Gastrocnemius medialis (tissue), 4 donors: ENCODE results near the gene CMTR2. TPM values are rescaled to one million over a fixed set of nuclear protein-coding genes. Genes with fewer than 3 reads are reported as not detected.

Experiments used
- ATAC-seq, 2 donors: fragments of 150-250 bp; one replicate each; pipeline ENCODE4 v1.9.1; 2016
- DNase-seq, 2 donors: peaks; one replicate each; pipeline ENCODE4 v3.0.0-alpha.2; 2019
- H3K27ac ChIP-seq, 4 donors: fragments of 200-600 bp; sonication (generic); 1 replicate in 1 of 4; 2 replicates in 3 of 4; pipeline ENCODE4 v1.5.1; 2016 to 2018; ENCODE audit warnings: mild to moderate bottlenecking in 2 of 4, moderate library complexity in 1 of 4
- H3K27me3 ChIP-seq, 3 donors: fragments of 200-600 bp; sonication (generic) in 2 of 3; 1 replicate in 1 of 3; 2 replicates in 2 of 3; pipeline versions ENCODE4 v1.5.1 to v1.6.0; 2016 to 2019; ENCODE audit warnings: mild to moderate bottlenecking in 1 of 3, moderate library complexity in 1 of 3
- H3K36me3 ChIP-seq, 2 donors: fragments of 200-600 bp; sonication (generic) in 1 of 2; one replicate each; pipeline ENCODE4 v1.5.1; 2017 to 2018
- H3K4me1 ChIP-seq, 2 donors: fragments of 200-600 bp; sonication (generic) in 1 of 2; one replicate each; pipeline ENCODE4 v1.5.1; 2016 to 2017; ENCODE audit warnings: mild to moderate bottlenecking in 2 of 2
- H3K4me3 ChIP-seq, 4 donors: fragments of 200-600 bp; sonication (generic) in 3 of 4; 1 replicate in 1 of 4; 2 replicates in 3 of 4; pipeline ENCODE4 v1.5.1; 2016 to 2019; ENCODE audit warnings: mild to moderate bottlenecking in 2 of 4
- H3K9me3 ChIP-seq, 3 donors: fragments of 200-600 bp; sonication (generic) in 2 of 3; 1 replicate in 1 of 3; 2 replicates in 2 of 3; pipeline ENCODE4 v1.5.1; 2016 to 2019
- POLR2A ChIP-seq, 2 donors: fragments of 450-650 bp; IDR thresholded peaks; one replicate each; pipeline ENCODE4 v1.6.1; 2017; ENCODE audit warnings: antibody characterized with exemption in 2 of 2, mild to moderate bottlenecking in 2 of 2, moderate library complexity in 2 of 2
- in situ Hi-C, 4 donors: fragments of 200-750 bp; cut with MboI; loops; one replicate each; pipeline versions ENCODE4 v1.15.0 to v1.8.0; 2017; ENCODE audit warnings: low sequenced_read_pairs in 4 of 4
- intact Hi-C: fragments of 100-400 bp; cut with DNase I; formaldehyde crosslinking; loops from one replicate; pipeline ENCODE4 v1.15.1; 2023; ENCODE audit warnings: low total_unique reads
- total RNA-seq, 4 donors: library from RNA; depleted of rRNA; stranded (reverse); fragments of >200 nt; gene quantifications; one replicate each; pipeline versions ENCODE4 v1.1.0 to v1.2.3, GENCODE V29; 2016
- TF ChIP-seq, protein P1 (sequence below), 5 experiments: fragments of 450-650 bp in 3 of 5; fragments of 200-600 bp in 2 of 5; sonication (generic) in 2 of 5; IDR thresholded peaks in 4 of 5; conservative IDR thresholded peaks in 1 of 5; 1 replicate in 4 of 5; 2 replicates in 1 of 5; pipeline ENCODE4 v1.5.1; 2016 to 2019; ENCODE audit warnings: antibody characterized with exemption in 5 of 5, mild to moderate bottlenecking in 3 of 5, moderate library complexity in 3 of 5

CMTR2 gene
- total RNA-seq, 4 donors from 2014 or later, result 11.2 to 18.0 (median 12.3) TPM

- intact Hi-C loops (loop anchor here (5.0 to 10.0 kb wide), 2 partner anchors 174 to 197 kb away; partner anchors contain the start of genes ZNF19 and ZNF23), in situ Hi-C loops (no loop called here)
- Histone ChIP-seq H3K4me3 (peak overlapping the region in 1 of 4 donors; percentile 84), H3K27me3 (no peaks in the 10 kb centered on the region), H3K27ac (peak overlapping the region in 2 of 4 donors; percentile 87 to 95), H3K4me1 (peaks cover 15 to 19% of the 10 kb centered on the region in 2 donors), H3K36me3 (peaks cover 0 to 32% of the 10 kb centered on the region in 2 donors), H3K9me3 (no peaks in the 10 kb centered on the region)
- TF ChIP-seq, protein P1, sequence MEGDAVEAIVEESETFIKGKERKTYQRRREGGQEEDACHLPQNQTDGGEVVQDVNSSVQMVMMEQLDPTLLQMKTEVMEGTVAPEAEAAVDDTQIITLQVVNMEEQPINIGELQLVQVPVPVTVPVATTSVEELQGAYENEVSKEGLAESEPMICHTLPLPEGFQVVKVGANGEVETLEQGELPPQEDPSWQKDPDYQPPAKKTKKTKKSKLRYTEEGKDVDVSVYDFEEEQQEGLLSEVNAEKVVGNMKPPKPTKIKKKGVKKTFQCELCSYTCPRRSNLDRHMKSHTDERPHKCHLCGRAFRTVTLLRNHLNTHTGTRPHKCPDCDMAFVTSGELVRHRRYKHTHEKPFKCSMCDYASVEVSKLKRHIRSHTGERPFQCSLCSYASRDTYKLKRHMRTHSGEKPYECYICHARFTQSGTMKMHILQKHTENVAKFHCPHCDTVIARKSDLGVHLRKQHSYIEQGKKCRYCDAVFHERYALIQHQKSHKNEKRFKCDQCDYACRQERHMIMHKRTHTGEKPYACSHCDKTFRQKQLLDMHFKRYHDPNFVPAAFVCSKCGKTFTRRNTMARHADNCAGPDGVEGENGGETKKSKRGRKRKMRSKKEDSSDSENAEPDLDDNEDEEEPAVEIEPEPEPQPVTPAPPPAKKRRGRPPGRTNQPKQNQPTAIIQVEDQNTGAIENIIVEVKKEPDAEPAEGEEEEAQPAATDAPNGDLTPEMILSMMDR (IDR thresholded peaks at IDR 0.05 in 4 of 5, conservative IDR thresholded peaks at IDR 0.05 in 1 of 5), result no peak
- TF ChIP-seq POLR2A (IDR thresholded peaks at IDR 0.05), result no peak
- DNase-seq, result no peak
- ATAC-seq, result no peak
These were observed 1.3 kb downstream of the CMTR2 start for GRCh38 chr16:71287911-71288310.

GRCh38 chr16:71287454-71287853 lies 1.7 kb downstream of the CMTR2 start:
- no peak for DNase-seq
- Histone ChIP-seq H3K27ac (no peak overlapping the region), H3K27me3 (no peaks in the 10 kb centered on the region), H3K9me3 (no peaks in the 10 kb centered on the region), H3K4me1 (peaks cover 15 to 19% of the 10 kb centered on the region in 2 donors), H3K4me3 (no peak overlapping the region), H3K36me3 (peaks cover 0 to 34% of the 10 kb centered on the region in 2 donors)
- intact Hi-C loops, result loop anchor here (5.0 to 10.0 kb wide), 2 partner anchors 175 to 197 kb away; partner anchors contain the start of genes ZNF19 and ZNF23
- in situ Hi-C loops, result no loop called here
- TF ChIP-seq, protein P1 (IDR thresholded peaks at IDR 0.05 in 4 of 5, conservative IDR thresholded peaks at IDR 0.05 in 1 of 5), result no peak
- no peak for TF ChIP-seq POLR2A (IDR thresholded peaks at IDR 0.05)
- ATAC-seq, result no peak

- Histone ChIP-seq H3K27ac (no peak overlapping the region), H3K4me1 (peaks cover 13 to 19% of the 10 kb centered on the region in 2 donors), H3K9me3 (no peaks in the 10 kb centered on the region), H3K4me3 (no peak overlapping the region), H3K36me3 (peaks cover 0 to 35% of the 10 kb centered on the region in 2 donors), H3K27me3 (no peaks in the 10 kb centered on the region)
- DNase-seq, result no peak
- TF ChIP-seq, protein P1 (IDR thresholded peaks at IDR 0.05 in 4 of 5, conservative IDR thresholded peaks at IDR 0.05 in 1 of 5), result no peak
- TF ChIP-seq POLR2A (IDR thresholded peaks at IDR 0.05), result no peak
- in situ Hi-C loops, result no loop called here
- intact Hi-C loops, result loop anchor here (10.0 kb wide), 1 partner anchor 201 kb away; the partner anchor contains the start of gene ZNF19
- no peak for ATAC-seq
These were observed 5.6 kb downstream of the CMTR2 start for GRCh38 chr16:71283612-71284011.

DNA sequence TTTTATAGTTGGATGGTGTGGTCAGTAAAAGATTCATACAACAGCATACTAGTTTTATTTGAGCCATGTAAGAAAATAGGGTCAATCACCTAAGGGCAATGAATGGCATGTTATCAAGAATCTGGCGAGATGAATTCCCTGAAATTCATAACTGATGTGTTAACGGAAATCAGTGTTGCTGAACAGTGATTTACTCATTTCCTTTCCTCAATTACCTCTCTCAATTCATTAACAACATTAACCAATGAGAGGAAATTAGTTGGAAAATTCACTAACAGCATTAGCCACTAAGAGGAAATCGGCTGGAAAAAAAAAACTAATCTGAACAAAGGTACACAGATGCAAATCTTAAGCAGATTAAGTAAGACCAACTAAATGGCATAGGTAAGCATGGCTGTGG lies 6.3 kb downstream of the CMTR2 start:
- peaks cover 6 to 12% of the 10 kb centered on the region in 2 donors for H3K4me1 ChIP-seq
- ATAC-seq (no peak), DNase-seq (no peak)
- intact Hi-C loops, result loop anchor here (10.0 kb wide), 1 partner anchor 202 kb away; the partner anchor contains the start of gene ZNF19
- no peaks in the 10 kb centered on the region for H3K9me3 ChIP-seq
- in situ Hi-C loops, result no loop called here
- no peak overlapping the region for H3K4me3 ChIP-seq
- peaks cover 0 to 35% of the 10 kb centered on the region in 2 donors for H3K36me3 ChIP-seq
- TF ChIP-seq POLR2A (IDR thresholded peaks at IDR 0.05), result no peak
- TF ChIP-seq, protein P1 (IDR thresholded peaks at IDR 0.05 in 4 of 5, conservative IDR thresholded peaks at IDR 0.05 in 1 of 5), result no peak
- no peaks in the 10 kb centered on the region for H3K27me3 ChIP-seq
- H3K27ac ChIP-seq, result no peak overlapping the region
